GM19438 (cell line): ENCODE results near the gene SMAD2.
"Not testable (repeated sequence)": the region's sequence is repeated elsewhere in the genome, so short reads cannot be mapped to it uniquely, and the experiment has no call there.

ENCODE experiments used
- ATAC-seq: cut with Tn5 transposase; IDR thresholded peaks from one replicate; pipeline ENCODE4 v1.9.1; 2021; ENCODE audit warnings: low read depth; ENCODE audit not compliant: unreplicated experiment

Gene SMAD2

DNA sequence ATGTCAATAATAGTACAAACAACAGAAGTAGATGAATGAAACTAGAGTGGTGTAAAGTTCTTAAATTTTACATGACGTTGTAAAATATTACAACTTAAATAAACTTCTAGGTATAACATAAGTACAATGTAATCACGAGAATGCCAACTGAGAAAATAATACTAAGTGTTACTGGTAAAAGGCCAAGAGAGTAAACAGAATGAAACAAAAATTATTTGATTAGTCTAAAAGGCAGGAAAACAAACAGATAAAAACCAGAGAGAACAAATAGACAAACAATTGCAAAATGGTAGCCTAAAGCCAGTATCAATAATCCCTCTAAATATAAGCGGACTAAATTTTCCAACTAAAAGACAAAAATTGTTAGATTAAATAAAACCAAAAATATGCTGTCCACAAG is 71.9 kb downstream of the SMAD2 start:
- ATAC-seq: no peak

DNA sequence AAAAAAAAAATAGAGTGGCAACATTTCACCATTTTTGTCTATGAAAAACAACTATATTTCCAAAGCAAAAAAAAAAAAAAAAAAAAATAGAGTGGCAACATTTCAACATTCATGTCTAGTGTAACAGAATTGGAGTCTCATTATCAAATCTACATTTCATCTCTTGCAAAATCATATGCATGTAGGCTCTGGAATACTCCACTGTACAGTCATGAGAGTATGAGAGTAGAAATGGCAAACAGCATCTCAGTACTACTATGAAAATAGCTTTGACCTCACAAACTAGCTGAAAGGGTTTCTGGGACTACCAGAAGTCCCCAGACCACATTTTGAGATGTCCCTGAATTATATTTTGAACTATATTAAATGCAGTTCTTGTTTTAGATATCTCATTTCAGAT is 82.8 kb downstream of the SMAD2 start:
- no peak for ATAC-seq

DNA sequence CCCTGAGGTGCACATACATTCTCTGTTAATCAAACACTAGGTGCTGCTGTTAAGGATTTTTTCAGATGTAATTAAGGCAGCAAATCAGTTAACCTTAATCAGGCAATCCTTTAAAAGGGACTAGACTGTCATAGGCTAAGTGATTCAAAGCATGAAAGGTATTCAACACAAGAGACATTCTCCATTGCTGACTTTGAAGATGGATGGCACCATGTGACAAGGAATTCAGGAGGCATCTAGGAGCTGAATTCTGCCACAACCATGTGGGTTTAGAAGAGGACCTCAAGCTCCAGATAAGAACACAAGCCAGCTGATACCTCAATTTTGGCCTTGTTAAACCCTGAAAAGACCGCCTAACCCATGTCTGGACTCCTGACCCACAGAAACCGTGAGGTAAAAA is 84.0 kb downstream of the SMAD2 start:
- ATAC-seq: no peak

DNA sequence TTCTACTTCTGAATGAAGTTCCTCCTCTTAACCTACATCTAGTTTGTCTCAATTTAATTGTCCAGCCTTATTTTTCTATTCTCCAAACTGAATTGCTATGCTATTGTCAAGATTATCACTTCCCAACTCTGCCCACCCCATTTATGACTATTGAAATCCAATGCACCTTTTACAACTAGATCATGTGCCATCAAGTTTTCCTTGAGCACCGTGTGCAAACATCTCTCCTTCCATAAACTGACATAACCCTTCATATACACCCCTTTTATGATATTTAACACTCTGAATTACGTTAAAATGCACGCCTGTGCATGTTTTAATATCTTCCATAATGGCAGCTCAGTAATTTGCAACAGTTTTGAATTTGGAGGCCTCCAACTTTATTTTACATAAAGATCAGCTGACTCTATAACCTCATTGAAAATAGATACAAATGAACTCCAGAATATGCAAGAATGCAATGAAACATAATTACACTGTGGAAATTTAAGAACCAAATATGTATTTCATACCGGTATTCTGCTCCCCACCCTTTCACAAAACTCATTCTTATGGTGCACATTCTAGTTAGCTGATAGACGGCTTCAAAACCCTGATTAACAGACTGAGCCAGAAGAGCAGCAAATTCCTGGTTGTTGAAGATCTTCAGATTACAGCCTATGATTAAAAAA is 85.5 kb downstream of the SMAD2 start:
- ATAC-seq: no peak

DNA sequence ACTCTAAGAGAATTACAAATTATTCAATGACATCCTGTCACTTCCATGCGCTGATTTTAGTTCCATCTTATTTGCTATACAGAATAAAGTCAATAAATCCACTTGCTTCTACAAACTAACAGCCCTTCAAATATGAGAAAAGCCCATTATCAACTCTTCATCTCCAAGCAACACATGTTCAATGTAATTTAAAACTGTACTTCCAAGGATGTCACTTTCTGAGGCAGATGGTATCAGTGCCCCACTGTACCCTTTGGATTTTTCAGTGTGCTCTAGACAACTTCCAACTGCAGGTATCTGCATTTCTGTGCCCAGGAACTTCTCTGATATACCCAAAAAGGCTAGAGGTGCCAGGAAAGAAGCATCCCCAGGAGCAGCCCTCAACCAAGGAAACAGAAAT is 87.6 kb downstream of the SMAD2 start:
- no peak for ATAC-seq

DNA sequence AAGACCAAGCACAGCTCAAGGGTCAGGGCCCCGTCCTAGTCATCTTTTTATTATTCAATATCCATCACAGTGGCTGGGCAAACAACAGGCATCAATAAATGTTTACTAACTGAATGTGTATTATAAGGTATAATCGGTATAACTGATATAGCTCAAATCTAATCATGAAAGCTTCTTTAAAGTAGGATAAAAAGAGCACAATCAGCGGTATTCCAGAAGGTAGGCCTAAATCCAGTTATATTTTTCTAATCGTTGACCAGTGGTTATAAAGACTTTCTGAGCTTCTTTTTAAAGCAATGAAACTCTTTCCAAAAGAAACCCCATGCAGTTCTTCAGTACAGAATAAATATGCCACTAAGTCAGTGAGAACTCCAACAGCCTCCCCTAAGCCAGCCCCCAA is 92.1 kb downstream of the SMAD2 start:
- no peak for ATAC-seq

DNA sequence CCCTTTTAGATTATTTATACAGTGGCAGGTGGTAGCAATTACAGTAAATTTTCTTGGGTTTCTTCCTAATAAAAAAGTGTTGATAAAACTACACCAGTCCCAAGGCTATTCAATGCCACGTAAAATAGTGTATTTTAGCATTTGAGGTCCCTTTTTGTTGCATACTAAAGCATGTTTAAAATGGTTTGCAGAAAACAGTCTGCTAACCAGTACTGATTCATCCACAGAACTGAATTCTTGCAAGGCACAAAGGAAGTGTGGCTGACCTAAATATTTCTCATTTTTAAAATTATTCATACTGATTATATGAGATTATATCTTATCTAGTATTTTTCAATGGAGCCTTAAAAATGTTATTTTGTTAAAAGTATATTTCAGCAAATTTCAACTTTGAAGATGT is 98.1 kb downstream of the SMAD2 start:
- no peak for ATAC-seq

DNA sequence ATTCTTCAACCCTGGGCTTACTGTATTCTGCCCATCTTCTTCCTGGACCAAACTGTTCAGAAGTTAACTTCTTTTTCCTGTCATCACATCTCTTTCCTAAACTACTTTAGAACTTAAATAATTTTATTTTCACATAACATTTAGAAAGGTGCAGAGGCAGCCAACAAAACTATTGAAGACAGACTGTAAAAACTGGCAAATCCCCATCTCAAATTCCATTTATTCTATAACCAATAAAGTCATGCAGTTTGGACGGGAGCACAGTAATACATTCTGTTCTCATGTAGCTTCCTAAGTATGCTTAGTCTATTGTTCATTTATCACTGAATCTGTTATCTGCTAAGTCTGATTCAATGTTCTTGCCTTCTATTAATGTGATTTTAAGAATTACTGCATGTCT is 99.1 kb downstream of the SMAD2 start:
- ATAC-seq: no peak

DNA sequence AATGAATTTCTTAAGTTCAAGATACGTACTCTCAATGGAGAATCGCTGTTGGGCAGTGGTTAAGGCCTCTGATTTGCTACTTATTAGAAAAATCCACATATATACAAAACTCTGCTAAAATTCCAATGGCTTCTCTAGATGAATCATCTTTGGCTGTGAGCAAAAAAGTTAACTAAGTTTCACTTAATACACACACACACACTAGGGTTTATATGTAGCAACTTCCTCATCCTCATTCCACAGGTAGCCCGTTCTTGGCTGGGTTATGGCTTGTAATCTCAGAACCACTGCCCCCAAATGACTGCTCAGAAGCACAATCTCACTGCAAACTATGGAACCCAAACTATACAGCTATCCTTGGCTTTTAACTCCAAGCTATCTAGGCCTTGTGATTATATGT is 99.7 kb downstream of the SMAD2 start:
- ATAC-seq: no peak

DNA sequence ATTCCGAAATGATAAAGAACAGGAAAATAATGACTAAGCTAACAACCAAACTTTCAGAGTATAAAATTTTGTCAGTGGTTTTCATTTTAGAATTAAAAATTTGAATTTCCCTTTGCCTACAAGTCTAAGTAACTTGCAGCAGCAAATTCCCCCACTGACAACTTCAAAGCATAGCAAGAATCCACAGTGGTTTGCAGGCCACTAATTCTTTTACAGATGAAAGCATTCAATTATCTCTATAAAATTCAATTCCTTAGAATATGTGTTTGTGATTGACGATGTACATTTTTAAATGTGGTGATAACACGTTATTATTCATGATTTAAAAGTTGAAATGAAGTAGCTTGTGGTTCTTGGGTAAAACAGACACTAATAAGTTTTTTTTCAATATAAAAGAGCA is 100.6 kb downstream of the SMAD2 start:
- no peak for ATAC-seq

DNA sequence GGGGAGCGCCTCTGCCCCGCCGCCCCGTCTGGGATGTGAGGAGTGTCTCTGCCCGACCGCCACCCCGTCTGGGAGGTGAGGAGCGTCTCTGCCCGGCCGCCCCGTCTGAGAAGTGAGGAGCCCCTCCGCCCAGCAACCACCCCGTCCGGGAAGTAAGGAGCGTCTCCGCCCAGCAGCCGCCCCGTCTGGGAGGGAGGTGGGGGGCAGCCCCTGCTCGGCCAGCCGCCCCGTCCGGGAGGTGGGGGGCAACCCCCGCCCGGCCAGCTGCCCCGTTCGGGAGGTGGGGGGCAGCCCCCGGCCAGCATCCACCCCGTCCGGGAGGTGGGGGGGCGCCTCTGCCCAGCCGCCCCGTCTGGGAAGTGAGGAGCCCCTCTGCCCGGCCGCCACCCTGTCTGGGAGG is 102.4 kb downstream of the SMAD2 start:
- not testable (repeated sequence) for ATAC-seq

DNA sequence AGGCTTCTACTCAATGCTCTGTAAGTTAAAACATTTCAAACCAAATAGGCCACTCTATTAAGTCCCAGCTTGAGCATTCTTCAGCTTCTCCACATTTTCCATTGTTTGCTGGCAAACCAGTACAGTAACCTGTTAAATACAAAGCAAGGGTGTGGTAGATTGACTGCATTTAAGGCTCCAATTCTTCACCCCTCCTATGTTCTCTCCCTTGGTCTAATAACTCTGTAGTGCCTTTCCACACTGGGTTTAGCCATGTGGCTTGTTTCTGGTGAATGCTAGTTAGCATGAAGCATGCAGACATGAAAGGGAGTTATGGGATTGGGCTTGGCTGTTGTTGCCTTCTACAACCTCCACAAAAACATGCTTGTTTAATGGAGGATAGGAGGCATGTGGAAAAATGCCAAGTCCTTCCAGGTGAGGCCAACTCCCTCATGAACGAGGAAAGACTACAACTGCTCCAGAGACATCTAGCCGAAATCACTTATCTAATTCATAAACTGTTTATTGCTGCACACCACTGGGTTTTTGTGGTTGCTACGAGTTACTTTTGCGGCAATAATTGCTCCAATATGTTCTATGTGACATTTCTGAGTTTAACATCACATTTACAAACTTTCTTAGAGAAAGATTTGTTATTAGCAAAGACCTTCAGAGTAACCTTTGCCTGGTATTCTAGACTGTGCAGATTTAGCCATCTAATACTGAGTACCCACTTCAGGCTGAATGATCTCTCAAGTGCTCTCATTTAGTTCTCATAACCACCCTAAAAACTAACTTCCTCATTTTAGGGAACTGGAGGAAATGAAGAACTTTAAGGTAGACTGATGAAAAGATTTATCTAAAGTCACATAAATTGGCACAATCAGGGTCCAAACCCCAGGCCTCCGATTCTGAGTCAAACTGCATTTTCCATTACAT is 104.0 kb downstream of the SMAD2 start:
- no peak for ATAC-seq

DNA sequence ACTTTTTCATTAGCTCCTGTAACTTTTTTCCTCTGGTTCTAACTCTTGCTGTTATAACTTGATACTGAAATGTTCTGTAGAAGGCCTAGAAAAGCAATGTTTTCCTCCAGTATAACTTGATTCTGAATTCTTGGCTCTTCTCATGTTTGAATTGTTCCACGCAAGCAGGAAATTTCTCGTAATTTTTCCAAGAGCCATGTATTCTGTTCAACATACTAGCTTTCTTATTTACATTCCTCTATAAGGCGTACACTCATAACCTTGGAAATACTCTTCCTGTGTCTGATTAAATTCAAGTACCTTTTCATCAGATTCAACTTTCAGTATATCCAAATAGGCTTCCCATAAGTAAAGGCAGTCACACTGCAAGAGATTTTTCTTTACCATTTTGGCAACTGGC is 109.1 kb downstream of the SMAD2 start:
- ATAC-seq: no peak

DNA sequence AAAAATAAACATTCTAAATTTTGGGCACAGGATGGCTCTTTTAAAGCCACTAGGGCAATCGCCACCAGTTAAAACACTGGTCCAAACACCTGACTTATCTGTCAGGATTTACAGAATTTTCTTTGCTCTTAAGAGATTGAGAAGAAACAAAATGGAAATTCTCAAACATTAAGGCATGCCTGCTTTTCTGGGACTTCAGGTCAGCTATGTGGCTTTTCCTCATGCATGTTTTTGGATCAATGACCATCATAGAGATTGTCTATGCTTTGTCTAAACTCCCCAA is 112.7 kb downstream of the SMAD2 start:
- ATAC-seq: no peak

DNA sequence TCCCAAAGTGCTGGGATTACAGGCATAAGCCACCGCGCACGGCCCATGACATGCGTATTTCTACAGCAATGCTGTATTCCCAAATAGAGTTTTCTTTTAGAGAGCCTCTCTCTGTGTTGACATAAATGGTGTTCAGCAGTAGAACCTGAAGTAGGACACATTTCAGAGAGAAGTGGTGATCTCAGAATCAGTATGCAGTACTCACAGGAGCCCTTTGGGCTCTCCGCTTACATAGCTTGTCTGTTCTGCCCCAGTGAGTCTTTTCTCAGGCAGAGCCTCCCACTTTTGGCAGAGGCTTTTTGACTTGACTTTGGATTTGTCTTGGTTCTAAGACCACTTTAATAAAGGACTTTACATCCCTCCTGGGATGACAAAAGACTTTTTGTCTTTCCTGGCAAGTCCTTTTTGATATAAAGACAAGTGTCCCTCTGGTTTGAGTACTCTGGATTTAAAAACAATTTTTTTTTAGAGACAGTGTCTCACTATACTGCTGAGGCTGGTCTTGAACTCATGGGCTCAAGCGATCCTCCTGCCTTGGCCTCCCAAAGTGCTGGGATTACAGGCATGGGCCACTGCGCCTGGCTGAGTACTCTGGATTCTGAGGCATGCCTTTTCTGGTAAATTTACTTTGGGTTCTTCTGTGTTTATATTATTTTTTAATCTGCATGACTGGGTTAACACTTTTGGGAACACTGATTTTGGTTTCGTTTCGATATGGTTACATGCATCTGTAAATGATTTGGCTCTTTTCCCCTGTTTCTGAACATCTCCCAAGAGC is 113.3 kb downstream of the SMAD2 start:
- ATAC-seq: no peak

DNA sequence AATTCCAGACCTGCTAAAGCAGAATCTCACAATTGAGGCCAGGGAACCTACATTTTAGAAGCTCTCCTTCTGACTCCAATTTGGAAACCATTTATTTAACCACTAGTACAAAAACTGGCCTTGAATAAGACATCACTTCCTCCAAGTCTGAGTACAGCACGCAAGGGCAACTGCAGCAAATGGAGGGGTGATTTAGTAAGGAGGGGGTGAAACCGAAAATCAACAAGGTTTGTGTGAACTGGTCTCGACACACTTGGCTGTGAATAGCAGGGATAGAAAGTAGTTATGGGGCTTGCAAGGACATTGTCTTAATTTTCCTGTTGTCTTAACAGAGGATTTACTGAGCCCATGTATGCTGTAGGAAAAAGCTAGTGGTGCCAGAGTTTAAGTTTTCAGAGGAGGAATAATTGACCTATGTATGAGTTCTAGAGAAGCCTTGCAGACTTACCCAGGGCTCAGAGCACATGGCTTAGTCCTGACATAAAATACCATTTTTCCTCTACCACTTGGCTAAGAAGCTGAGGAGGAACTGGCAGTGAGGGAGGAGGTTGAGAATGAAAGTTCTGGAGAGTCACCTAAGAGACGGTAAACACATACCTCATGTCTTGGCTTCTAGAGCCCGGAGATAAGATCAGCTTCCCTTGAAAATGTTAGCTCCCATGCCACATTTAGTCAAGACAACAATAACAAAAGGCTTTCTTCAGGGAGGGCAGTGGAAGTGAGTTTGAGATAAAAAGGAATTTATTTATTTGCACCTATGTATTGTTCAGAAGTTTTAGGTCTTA is 114.8 kb downstream of the SMAD2 start:
- ATAC-seq: no peak

DNA sequence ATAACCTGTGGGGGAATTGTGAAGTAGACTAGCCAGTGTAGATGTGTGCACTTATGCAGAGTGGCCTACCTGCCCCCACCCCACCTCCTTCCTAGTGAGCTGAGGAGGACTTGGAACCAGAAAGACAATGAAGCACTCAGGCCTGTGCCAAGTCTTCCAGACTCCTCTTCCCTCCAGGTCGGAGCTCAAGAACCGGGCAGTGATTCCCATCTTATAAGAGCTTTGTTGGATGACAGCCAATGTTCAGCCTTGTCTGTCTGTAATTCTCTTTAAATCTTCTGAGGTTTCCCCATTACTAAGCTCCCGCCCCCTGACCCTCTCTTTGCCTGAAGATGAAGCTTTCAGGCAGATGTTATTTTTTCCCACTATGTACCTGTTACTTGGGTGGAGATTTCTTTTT is 121.0 kb downstream of the SMAD2 start:
- ATAC-seq: no peak

DNA sequence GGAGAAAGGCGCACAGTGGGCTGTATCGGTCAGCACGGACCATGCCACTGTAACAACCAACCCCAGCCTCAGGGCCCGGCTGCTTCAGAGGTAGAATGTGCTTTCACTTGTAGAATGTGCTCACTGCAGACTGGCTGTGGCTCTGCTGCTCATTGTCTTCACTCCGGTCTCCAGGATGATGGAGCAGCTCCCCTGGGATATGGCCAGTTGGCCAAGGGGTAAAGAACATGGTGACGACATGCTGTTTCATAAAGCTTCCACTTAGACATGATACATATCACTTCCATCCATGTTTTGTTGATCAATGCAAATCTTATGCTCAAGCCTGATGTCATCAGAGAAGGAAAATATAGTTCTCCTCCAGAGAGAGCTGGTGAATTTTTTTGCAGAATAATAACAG is 127.7 kb downstream of the SMAD2 start:
- ATAC-seq: no peak

DNA sequence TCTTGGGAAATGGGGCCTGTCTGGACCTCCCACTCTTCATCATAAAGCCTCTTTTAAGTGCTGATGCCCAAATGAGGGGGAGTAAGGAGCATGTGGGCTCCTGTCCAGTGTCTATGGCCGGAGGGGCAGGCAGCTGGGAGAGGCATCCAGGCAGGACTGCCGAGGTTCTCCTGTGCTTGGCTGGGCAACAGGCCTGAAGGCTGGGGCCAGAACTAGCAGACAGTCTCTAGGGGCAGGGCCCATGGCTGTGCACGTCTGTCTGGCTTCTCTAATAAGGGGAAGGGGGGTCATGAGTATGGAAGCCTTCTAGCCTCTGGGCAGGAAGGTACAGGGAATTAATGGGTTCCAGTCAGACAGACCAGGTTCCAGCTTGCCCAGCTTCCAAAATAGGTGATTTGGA is 128.6 kb downstream of the SMAD2 start:
- ATAC-seq: no peak

DNA sequence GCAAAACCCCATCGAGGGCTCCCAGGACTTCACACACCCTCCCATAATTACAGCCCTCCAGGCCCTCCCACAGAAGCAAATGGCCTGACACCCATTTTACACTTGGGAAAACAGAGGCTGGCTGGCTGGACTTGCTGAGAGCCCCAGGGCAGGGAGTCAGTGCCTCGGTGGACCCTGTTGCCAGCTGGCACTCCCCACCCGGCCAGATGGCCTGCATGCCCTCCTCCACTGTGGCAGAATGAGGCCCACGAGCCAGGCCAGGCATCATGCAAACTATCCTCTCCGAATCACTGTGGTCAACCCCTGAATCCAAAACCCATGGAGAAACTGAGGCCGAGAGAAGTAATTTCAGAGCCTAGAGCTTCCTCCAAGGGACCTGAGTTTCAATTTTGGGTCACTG is 129.7 kb downstream of the SMAD2 start:
- no peak for ATAC-seq

DNA sequence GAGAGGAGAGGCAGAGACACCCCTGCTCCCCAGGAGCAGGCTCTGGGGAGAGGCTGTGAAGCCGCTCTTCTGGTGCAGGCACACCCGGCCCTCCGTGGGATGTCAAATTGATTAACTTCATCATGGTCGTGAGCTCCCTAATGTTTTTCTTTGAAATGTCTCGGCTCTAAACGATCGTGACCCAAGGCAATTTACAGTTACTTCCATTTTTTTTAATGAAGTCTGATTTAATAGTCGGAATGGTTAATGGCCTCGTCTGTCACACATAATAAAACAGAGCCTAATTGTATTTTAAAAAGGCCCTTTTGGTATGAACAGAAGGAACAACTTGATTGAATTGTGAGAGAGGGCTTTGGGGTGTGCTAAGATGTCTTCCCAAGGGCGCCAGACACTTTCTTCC is 130.2 kb downstream of the SMAD2 start:
- no peak for ATAC-seq
